CD4-positive, alpha-beta T cell treated with Interleukin-4 for 4 hours (primary cell): Measurements from ENCODE around the gene EML5.

Experiments
- DNase-seq: peaks from one replicate; pipeline ENCODE4 v3.0.0-alpha.2; 2020

The EML5 gene

GRCh38 chr14:88612981-88613380 is 179.8 kb downstream of the EML5 start:
- DNase-seq, result no peak

GRCh38 chr14:88611878-88612277 is 180.9 kb downstream of the EML5 start:
- no peak for DNase-seq

- no peak for DNase-seq
These were observed 184.9 kb downstream of the EML5 start for GRCh38 chr14:88607829-88608228.

DNA sequence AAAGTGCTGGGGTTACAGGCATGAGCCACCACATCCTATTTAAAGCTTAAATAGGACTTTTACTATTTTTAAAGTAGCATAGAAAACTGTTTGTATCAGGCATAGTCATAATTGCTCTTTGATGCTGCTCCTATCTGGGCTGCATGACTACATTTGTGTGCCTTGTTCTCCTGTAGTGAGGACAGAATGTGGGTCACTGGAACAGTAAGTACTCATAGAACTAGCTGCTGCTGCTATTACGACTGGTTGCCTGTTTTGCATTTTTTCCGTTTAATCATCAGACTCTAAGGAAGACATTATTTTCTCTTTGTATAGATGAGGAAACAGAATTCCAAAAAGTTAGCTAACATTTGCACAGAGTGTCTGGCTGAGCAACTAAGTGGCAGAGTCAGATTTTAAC is 187.2 kb downstream of the EML5 start:
- DNase-seq, result no peak

DNA sequence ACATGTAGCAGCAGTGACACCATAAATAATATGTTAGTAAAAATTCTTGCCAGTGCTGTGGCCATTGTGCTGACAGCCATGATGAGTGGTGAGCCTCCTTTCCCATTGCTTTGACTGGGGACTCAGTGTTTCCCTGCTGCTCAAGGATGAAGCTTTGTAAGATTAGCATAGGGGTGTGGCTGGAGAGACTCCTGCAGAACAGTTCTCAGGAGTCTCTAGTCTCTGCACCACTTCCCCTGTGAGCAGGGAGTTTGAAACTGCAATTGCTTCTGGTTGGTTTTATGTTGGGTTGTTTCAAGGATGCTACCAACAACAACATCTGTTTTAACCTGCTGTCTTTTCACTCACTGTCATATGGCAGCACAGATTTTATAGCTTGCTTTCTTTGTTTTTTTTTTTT is 188.5 kb downstream of the EML5 start:
- DNase-seq, result no peak

DNA sequence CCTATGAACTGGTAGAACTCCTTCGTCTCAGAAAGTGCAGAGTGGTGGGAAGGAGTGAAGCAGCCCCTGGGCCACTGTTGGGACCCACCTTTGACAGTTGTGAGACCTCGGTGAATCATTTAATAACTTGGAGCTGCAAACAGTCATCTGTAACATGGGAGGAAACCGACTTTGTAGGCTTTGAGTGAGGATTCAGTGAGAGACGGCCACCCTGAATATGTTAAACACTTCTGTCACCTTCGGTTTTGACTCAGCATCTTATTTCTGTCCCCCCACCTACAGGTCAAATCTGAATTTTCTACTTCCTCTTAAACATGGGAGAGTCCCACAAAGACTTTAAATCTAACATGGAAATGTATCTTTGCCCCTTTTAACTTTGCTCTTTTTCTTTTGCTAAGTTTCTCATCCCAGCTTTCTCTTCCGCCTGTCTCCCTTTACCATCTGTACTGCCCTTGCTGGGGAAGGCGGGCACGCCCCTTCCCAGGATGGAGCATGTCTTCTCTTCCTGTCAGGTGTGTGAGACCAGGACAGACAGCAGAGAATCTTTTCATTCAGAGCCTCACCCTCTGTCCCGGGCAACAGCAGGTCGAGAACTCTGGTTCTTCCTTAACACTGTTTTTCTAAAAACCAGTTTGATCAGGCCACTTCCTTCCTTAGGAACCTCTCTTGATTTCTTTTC is 192.9 kb downstream of the EML5 start:
- DNase-seq, result no peak

- no peak for DNase-seq
These were observed 193.4 kb downstream of the EML5 start for GRCh38 chr14:88599326-88599725.

DNA sequence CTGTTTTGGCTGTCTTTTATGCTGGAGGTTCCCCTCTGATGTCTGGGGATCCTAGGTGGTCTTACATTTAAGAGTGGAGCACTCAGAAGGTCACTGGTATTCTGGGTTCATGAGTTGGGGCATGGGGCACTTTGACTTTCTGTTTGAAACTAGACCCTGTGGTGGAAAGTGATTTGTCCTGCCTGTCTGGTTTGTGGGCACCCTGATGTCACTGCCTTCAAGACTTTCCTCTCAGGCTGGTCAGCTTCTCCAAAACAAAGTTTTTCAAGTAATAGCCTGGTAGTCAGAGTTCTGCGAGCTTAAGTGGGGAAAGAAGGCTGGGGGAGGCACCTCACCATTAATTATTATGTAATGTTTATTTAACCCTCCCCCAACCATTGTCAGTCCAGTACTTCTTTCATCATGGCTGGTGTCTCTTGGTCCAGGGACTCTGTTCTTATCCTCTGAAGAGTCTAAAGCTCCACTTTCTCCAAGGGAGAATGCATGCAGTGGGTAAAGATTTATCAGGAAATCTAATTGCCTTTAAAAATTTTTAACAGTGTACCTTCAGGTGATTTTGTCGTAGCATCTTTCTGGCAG is 194.6 kb downstream of the EML5 start:
- DNase-seq, result no peak

DNA sequence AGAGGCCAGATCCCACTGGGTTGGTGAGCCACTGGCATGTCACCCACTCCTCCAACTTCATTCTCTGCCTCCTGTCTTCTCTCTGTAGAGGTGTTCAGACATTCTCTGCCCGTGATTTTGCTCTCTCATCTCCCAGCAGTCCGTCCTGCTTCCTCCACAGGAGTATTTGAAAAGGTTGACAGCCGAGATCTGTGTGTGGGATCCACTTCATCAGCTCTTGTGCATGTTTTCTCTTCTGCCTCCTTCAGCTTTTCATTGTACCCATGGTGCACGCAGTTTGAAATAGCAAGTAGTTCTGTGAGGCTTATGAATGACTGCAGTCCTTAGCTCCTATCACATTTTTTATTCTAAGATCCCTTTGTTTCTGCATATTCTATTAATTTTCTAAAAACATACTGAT is 195.2 kb downstream of the EML5 start:
- DNase-seq, result no peak

DNA sequence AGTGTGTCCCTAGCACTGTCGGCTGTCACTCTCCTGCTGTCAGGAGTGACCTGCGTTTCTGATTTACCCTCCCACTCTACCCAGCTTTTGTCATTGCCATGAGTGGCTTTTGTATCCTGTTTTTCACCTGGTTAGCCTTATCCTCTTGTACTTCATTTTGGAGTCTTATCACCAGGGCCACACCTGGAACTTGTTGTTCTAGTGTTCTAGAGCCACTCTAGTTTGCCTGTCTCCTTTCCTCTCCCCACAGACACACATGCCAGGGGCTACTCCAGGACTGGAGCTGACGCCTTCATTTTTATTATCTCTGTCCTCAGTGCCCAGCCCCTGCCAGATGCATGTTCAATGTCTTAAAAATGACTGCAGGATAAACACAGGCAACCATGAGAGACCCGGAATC is 195.7 kb downstream of the EML5 start:
- no peak for DNase-seq

DNA sequence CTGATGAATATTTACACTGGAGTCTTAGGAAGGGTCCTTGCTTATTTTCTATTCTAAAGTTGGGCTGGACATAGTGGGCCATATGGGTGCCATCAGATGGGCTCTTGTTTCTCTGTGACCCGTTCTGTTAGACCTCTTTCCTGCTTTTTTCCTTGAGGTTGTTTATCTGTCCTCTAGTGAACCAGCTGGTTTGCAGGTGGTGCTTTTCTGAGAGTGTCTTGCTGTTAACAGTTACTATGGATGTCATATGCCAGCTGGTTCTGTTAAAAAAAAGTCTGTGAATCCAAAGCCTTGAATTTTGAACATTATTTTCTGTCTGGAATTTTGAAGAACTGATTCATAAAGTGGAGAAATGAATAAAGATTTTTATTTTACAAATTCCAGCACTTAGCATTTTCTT is 200.7 kb downstream of the EML5 start:
- DNase-seq, result no peak

DNA sequence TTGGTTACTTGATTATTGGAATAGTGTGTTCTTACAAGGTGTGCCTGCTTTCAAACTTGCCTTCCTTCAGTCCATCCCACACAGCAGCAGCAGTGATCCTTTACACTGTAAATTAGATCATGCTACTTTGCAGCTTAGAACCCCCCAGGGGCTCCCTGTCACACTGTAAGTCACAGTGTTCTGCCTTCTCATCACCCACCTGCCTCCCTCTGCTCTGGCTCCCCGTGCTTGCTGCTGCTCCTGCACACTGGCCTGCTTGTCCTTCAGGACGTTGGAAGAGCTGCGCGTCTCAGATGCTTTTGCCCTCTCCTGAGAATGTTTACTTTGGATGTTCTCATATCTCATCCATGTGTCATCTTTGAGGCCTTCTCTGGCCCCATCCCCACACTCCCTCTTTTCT is 202.6 kb downstream of the EML5 start:
- no peak for DNase-seq

- DNase-seq, result no peak
These were observed 204.7 kb downstream of the EML5 start for GRCh38 chr14:88588081-88588480.

DNA sequence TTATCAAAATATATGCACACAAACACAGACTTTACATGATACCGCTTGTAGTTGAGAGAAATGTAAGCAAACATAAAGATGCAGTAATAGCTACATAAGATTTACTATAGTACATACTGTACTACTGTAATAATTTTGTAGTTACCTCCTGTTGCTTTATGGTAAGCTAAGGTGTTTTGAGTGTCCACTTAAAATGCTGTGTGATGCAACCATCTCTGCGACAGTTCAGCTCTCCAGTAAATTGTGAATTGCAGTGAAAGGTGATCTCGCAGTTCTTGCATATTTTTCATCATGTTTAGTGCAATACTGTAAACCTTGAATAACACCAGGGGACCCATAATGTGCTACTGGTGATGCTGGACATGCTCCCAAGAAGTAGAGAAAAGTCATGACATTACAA is 208.3 kb downstream of the EML5 start:
- no peak for DNase-seq

DNA sequence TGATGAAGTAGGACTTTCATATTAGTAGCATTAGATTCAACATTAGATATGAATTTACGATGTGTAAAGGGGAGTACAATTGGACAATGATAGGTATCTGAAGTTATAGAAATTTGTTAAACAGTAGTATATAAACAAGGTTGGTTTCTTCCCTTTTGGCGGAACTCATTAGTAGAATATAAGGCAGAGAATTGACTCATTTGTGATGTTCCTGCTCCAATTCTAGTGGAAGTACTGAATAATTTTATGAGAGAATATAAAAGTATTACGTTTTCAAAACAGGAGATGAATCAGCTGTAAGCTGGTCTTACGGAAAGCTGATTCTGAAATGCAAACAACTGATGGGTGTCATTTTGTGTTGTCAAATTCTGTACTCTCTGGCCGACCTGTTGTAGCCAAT is 216.5 kb downstream of the EML5 start:
- DNase-seq, result no peak

- no peak for DNase-seq
These were observed 220.6 kb downstream of the EML5 start for GRCh38 chr14:88572117-88572516.

DNA sequence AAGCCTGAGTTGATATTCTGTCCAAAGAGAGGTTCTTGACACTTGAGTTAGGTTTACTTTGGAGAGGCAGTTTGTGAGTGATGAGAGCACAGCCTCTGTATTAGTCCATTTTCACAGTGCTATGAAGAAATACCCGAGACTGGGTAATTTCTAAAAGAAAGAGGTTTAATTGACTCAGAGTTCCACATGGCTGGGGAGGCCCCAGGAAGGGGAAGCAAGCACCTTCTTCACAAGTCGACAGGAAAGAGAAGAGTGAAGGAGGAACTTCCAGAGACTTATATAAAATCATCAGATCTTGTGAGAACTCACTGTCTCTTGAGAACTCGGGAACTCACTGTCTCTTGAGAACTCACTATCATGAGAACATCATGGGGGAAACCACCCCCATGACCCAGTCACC is 224.6 kb downstream of the EML5 start:
- no peak for DNase-seq

DNA sequence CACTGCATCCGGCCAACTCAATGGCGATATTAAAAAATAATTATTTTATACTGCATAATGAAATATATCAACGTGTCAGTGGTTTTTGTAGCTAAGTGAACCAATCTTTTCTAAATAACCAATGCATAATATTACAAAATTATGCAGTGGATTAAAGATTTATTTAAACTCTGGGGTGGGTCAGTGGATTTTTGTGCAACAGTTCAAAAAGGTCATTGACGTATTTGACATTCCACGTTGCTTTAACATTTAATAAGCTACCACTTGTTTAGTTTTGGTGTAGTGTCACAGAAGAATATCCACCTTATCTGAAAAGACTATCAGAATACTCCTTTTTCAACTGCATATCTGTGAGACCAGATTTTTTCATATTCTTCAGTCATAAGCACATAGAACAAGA is 227.3 kb downstream of the EML5 start:
- DNase-seq, result no peak

GRCh38 chr14:88563845-88564244 is 228.9 kb downstream of the EML5 start:
- DNase-seq, result no peak

DNA sequence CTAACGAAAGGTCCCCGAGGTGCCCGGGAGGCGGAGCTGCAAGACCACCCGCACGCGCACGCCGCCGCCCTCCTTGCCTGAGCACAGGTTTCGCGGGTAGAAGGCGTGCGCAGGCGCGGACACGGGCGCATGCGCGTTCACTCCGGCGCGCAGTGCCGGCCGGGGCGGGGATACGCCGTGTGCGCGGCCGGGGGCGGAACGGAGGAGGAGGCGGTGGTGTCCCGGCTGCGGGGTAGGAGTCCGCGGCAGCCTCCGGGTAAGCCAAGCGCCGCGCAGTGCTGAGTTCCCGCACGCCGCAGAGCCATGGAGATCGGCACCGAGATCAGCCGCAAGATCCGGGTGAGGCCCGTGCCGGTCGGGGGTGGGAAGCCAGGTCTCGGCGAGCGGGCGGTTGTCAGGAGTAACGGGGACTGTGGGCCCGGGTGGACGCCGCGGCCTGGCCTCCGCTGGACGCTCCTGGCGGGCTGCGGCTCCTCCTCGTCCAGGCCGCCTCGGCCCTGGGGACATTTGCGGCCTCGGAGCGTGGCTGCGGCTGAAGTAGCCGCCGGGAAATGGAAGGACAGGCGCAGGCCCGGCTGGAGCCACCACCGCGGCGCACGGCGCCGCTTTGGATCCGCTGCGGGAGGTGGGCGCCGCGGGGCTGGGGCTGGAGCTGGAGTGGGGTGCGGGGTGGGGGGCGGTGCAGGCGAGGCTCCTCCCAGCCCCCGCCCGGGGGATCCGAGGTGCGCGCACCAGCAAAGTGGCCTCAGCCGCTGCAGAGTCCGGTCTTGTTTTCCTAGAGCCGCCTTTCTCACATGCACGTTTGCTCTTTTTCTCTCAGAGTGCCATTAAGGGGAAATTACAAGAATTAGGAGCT is 229.7 kb downstream of the EML5 start, which contains the start of gene ZC3H14:
Gene ZC3H14, plus strand, starts transcription at position 207 of the 856 bp plus-strand sequence. Its CDS starts 97 bp downstream, at position 304.
- peak; percentile 86 for DNase-seq

GRCh38 chr14:88562532-88562830 is 230.3 kb downstream of the EML5 start:
- DNase-seq, result no peak
